CD4-positive, alpha-beta T cell treated with Interleukin-15 for 1 hour (primary cell): ENCODE measurements around the gene ZNF575.
"Not testable (repeated sequence)": the region's sequence is repeated elsewhere in the genome, so short reads cannot be mapped to it uniquely, and the experiment has no call there.

Experiments used
- DNase-seq: peaks from one replicate; pipeline ENCODE4 v3.0.0-alpha.2; 2020

Gene ZNF575

GRCh38 chr19:43512399-43512798 lies 20.6 kb upstream of the ZNF575 start:
- not testable (repeated sequence) for DNase-seq

GRCh38 chr19:43518051-43518450 lies 14.9 kb upstream of the ZNF575 start:
- no peak for DNase-seq

- peak; percentile 71 for DNase-seq
Observed at GRCh38 chr19:43519436-43520088, 13.4 kb upstream of the ZNF575 start.

- no peak for DNase-seq
Observed at GRCh38 chr19:43522929-43523328, 10.1 kb upstream of the ZNF575 start.

- DNase-seq = not testable (repeated sequence)
Observed at GRCh38 chr19:43523696-43524095, 9.3 kb upstream of the ZNF575 start.

GRCh38 chr19:43524922-43525835 lies 7.8 kb upstream of the ZNF575 start:
- DNase-seq = peak; percentile 35

GRCh38 chr19:43525836-43526771 lies 6.9 kb upstream of the ZNF575 start:
- no peak for DNase-seq

GRCh38 chr19:43526884-43527859 lies 5.8 kb upstream of the ZNF575 start, which contains the start of gene ETHE1:
Gene ETHE1, minus strand, starts transcription at chr19:43527201. Its CDS starts 24 bp downstream, at chr19:43527177.
- peak; percentile 53 for DNase-seq

GRCh38 chr19:43527860-43528622 lies 4.9 kb upstream of the ZNF575 start:
- no peak for DNase-seq

GRCh38 chr19:43532571-43532961 lies 422 bp upstream of the ZNF575 start:
- DNase-seq = no peak

GRCh38 chr19:43533546-43534304 lies 737 bp downstream of the ZNF575 start:
- peak; percentile 96 for DNase-seq

GRCh38 chr19:43534305-43534815 lies 1.4 kb downstream of the ZNF575 start:
- DNase-seq = no peak

- DNase-seq = no peak
Observed at GRCh38 chr19:43534816-43535761, 2.1 kb downstream of the ZNF575 start.

GRCh38 chr19:43538922-43539321 lies 5.9 kb downstream of the ZNF575 start:
- DNase-seq = no peak

GRCh38 chr19:43540381-43540780 lies 7.4 kb downstream of the ZNF575 start:
- no peak for DNase-seq

GRCh38 chr19:43541920-43542650 lies 9.1 kb downstream of the ZNF575 start:
- no peak for DNase-seq

- DNase-seq = no peak
Observed at GRCh38 chr19:43544077-43544476, 11.1 kb downstream of the ZNF575 start.

- no peak for DNase-seq
Observed at GRCh38 chr19:43545276-43545675, 12.3 kb downstream of the ZNF575 start.
